ENCODE data around the gene EXD3.
"Not testable (repeated sequence)": the region's sequence is repeated elsewhere in the genome, so short reads cannot be mapped to it uniquely, and the experiment has no call there.

The EXD3 gene

DNA sequence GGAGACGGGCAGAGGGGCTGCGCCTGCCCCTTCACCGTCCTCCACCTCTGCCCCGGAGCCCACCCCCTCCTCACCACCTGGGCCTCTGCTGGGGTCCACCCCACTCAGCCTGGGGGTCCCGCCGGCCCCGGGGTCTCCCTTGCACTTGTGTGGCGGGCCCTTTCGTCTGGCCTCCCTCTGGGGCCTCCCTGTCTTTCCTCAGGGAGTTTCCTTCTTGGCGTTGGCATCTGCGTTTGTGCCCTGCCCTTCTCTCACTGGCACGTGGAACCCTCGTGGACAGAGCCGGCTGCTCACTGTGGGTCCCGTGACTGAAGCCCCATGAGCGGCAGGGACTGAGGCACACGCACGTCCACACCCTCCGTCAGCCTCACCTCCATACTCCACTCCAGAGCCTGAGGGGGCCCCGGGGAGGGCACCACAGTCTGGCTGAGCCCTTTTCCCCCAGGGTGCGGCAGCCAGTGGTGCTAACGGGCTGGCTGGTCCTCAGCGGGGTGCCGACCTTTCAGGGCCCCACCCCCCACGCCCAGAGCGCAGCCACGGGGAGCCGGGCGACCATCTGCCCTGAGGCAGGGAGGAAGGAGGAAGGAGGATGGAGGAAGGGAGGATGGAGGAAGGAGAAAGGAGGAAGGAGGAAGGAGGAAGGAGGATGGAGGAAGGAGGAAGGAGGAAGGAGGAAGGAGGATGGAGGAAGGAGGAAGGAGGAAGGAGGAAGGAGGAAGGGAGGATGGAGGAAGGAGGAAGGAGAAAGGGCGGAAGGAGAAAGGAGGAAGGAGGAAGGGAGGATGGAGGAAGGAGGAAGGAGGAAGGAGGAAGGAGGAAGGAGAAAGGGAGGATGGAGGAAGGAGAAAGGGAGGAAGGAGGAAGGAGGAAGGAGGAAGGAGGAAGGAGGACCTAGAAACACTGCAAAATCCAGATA lies 67.9 kb downstream of the EXD3 start:
- no peak for DNase-seq

DNA sequence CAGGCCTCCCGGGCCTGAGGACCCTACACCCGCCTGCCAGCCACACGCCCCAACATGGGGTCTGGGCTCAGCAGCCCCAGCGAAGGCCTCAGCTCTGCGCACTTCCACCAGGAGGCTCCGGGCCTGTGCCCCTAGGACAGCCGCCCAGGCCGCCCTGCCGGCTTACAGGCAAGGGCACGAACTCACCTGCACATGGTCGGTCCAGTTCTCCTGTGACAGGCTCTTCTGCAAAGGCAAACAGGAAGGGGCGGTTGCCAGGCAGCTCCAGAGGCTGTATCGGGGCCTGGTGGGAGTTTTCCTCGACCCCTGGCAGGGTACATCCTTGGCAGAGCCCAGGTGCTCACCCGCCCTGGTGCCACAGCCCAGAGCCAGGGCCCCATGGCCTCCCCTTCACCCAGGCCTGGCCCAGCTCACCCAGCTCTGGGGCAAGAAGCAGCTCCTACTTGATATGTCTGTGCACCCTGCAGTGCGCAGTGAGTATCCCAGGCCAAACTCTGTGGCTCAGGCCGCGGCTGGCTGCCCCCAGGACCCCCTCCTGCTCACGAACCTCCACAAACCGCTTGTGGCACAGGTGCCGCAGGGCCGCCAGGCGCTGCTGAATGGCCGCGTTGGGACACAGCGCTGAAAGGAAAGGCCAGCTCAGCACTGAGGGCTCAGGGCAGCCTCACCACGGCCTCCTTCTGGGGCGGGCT lies 68.7 kb downstream of the EXD3 start:
- no peak for DNase-seq

DNA sequence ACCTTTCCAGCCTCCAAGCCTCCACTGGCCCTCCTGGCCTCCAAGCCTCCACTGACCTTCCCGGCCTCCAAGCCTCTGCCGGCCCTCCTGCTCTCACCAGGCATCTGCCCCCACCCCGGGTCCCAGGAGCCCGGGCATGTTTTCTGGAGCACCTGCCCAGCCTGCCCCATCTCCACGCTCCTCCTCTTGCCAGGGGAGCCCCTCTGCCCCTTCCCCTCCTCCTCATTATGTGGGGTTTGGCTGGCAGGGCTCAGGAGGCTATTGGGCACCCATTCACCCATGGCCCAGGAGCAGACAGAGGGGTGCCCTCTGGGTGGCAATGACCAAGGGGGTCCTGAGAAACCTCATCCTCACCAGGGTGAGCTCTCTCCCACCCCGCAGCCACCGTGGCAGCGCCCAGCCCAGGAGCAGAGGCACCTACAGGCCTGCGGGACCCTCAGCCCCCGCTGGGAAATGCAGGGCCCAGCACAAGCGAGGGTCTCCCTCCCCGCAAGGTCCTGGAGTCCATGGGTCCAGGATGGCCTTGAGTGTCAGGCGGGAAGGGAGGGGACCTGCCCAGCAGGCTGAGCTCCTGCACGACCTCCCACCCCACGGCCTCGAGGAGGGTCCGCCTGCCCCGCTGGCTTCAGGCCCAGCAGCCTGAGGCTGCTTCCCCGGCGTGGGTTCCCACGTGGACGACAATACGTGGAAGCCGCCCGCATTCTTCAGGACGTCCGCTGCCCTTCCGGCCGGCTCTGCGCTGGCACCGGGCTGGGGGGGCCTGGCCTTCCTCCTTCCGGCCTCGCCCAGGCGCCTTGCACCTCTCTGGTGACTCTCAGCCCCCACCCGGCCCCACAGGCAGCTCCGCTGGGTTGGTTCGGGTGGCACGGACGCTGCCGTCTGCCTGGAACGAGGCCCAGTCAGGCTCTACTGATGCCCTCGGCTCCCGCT lies 69.5 kb downstream of the EXD3 start:
- no peak for DNase-seq

DNA sequence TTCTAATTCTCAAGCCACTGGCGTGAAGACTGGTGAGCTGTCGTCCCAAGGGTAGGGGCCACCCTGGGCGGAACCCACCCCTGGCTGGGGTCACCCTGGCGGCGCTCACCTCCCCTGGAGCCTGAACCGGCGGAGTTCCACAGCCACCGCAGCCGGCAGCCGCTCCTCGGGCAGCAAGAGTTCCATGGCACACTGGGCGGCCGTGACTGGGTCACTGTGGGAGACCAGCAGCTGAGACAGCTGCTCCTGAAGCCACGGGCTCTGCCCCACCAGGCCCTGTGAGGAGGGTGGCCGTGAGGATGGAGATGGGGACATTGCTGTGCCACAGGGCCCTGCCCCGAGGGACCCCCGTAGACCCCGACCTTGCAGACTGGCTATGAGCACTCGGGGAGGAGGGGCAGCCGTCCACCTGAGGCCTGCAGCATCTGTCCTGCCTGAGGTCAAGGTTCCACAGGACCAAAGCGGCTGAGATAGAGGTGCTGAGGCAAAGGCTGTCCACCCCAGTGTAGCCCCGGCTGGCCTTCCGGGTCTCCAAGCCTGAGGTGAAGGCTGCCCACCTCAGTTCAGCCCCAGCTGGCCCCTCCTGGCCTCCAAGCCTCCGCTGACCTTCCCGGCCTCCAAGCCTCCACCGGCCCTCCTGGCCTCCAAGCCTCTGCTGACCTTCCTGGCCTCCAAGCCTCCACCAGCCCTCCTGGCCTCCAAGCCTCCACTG lies 70.3 kb downstream of the EXD3 start:
- DNase-seq: no peak

- DNase-seq: no peak
These were observed 71.0 kb downstream of the EXD3 start for GRCh38 chr9:137351781-137352501.

GRCh38 chr9:137350696-137351584 lies 72.0 kb downstream of the EXD3 start:
- DNase-seq: no peak

DNA sequence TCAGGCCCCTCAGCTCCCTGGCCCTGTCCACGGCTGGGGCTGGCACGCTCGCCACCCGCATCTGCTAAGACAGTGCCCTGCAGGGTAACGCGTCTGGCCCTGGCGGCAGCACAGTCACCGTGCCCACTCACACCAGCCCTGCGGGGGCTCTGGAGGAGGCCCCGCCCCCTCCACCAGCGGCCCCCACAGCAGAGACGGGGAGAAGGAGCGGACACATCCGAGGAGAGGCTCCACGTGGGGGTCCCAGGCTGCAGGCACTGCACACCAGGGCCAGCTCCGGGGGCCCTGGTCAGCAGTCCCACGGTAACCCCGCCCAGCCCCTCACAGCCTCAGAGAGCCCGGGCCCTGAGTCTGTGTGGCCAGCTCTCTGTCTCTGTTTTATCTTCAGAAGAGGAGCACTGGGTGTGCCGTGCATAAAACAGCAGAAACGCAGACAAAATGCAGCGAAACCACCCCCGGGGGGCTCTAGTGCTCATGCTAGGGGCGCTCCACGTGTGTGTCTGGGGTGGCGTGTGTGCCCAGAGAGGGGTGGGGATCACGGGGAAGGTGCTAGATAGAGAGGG lies 73.4 kb downstream of the EXD3 start:
- no peak for DNase-seq

DNA sequence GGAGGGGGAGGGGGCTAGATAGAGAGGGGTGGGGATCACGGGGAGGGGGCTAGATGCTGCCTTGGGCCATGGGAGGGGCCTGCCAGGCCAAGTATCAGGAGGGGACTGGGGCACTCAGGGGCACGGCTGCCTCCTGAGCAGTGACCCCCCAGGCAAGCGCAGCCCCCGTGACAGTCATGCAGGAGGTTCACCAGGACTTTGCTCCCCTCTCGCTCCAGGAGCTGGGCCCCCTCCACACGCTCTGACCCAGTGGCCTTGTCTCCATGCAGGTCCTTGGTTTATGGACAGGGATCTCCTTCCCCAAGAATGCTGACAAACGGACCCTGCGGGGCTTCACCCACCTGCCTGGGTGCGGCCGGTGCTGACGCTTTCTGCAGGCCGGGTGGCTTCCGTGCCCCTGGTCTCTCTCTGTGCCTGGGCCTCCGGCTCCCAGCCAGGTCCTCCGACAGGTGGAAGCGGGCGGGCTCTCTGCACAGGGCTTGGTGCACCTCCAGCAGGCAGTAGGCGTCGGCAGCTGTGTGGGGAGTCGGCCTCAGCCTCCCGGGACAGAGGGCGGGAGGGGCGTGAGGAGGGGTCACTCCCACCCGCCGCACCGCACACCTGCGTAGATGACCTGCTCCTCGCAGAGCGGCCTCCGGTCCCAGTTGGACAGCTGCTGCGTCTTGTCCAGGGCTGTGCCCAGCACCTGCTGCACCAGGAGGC lies 74.0 kb downstream of the EXD3 start:
- no peak for DNase-seq

DNA sequence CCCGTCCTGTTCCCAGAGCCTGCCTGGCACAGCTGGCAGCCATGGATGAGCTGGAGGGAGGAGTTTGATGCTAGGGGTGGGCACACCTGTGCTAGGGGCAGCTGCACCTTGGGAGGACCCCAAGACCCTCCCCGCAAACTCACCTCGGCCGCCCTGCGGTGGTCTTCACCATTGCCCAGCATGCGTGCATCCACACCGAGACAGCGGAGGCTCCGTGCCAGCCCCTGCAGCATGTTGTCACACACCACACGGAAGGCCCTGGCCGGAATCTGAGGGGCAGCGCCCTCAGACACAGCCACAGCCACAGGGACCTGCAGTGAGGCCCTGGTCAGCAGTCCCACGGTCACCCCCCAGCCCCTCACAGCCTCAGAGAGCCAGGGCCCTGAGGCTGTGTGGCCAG lies 75.0 kb downstream of the EXD3 start:
- DNase-seq: no peak

DNA sequence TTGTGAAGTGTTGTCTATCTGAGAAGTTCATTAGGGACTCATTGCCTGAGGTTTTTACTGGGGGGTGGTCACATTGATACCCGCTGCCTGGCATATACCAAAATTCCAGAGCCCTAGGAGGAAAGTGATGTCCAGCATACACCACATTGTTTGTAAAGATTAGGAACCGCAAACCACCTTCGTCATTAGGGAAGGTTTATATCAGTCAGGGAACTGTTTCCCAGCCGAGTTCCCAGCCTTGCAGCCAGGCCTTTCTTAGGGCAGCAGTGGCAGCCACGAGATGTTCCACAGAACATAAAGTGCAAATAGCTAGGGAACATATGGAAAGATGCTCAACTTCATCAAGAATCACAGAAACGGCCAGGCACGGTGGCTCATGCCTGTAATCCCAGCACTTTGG lies 80.5 kb downstream of the EXD3 start:
- no peak for DNase-seq

- DNase-seq: no peak
These were observed 81.7 kb downstream of the EXD3 start for GRCh38 chr9:137341227-137341626.

DNA sequence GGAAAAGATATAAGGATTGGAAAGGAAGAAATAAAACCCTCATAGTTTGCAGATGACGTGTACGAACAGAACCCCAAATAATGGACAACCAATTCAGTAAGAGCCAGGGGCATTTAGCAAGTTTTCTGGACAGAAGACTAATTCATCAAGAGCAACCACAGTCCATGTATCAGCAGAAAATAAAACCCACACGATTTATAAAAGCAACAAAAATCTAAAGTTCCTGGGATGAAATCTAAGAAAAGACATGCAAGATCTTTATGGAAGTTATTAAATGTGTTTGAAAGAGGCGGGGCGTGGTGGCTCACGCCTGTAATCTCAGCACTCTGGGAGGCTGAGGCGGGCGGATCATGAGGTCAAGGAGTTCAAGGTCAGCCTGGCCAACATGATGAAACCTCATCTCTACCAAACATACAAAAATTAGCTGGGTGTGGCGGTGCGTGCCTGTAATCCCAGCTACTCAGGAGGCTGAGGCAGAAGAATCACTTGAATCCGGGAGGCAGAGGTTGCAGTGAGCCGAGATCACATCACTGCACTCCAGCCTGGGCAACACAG lies 83.0 kb downstream of the EXD3 start:
- not testable (repeated sequence) for DNase-seq

DNA sequence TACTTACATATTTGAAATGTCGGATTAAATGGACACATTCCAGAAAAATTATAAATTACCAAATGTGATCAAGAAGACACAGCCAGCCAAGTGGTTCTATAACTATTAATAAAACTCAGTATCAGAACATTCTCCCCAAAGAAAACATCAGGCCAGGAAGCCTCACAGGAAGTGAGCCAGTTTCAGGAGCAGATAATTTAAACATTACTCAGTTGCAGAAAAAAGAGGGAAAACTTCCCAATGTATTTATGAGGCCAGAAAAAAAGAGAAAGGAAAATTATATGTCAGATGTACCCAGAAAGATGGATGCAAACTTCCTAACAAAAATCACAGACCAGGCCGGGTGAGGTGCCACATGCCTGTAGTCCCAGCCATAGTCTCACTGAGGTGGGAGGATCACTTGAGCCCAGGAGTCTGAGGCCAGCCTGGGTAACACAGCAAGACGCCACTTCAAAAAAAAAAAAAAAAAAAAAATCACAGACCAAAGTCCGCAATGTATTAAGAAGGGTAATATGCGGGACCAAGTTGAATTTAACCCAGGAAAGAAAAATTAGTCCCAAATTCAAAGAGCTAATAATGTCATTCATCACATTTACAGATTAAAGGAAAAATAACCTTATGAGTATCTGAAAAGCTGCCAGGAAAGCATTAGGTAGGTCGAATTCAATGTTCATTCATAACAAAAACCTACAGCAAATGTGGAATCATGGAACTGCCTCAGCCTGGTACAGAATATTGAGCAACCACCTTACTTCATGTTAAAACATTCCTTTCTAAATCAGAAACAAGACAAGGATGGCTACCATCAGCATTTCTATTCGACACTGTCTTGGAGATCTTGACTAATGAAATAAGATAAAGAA lies 83.7 kb downstream of the EXD3 start:
- DNase-seq: no peak

- DNase-seq: no peak
These were observed 86.2 kb downstream of the EXD3 start for GRCh38 chr9:137336735-137337134.

- no peak for DNase-seq
These were observed 89.8 kb downstream of the EXD3 start for GRCh38 chr9:137333016-137333671.

DNA sequence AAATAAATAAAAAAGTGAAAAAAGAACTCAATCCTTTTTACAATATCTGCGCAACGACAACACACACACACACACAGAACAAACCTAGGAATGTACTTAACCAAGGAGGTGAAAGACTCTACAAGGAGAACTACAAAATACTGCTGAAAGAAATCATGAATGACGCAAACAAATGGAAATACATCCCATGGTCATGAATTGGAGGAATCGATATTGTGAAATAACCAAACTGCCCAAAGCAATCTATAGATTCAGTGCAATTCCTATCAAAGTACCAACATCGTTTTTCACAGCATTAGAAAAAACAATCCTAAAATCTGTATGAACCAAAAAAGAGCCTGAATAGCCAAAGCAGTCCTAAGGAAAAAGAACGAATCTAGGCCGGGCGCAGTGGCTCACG lies 91.0 kb downstream of the EXD3 start:
- no peak for DNase-seq

DNA sequence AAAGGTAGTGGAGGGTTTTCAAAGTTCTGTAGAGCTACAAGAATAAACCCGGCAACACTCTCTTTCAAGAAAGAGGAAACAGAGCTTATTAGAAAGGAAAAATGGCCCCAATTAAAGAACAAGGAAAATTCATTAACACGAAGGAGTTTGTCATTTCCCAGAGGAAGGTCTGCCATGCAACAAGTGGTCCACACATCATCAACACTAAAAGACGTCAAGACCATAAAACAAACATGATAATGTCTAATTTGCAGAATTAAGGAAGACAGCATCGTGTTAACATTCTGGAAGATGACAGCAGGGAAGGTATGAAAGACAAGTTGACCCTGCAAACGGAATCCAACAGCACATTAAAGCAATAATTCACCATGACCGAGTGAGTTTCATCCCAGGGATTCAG lies 92.3 kb downstream of the EXD3 start:
- no peak for DNase-seq

DNA sequence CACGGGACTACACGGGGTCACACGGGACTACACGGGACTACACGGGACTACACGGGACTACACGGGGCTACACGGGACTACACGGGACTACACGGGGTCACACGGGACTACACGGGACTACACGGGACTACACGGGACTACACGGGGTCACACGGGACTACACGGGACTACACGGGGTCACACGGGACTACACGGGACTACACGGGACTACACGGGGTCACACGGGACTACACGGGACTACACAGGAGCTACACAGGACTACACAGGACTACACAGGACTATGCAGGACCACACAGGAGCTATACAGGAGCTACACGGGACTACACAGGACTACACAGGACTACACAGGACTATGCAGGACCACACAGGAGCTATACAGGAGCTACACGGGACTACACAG lies 93.4 kb downstream of the EXD3 start:
- DNase-seq: not testable (repeated sequence)
